Ishikawa (cell line): ENCODE measurements around the gene C14orf119.
A peak's percentile ranks its signal among the peaks of the same experiment; 100 is the strongest.

ENCODE experiments used
- CEBPB ChIP-seq: IDR thresholded peaks from 2 replicates; pipeline ENCODE4 v1.6.1; 2012
- CREB1 ChIP-seq: IDR thresholded peaks from 2 replicates; pipeline ENCODE4 v1.6.1; 2012; ENCODE audit warnings: low read depth
- EGR1 ChIP-seq: IDR thresholded peaks from 2 replicates; pipeline ENCODE4 v1.6.1; 2012
- EP300 ChIP-seq: IDR thresholded peaks from 2 replicates; pipeline ENCODE4 v1.6.1; 2012; ENCODE audit warnings: borderline replicate concordance
- FOXM1 ChIP-seq: IDR thresholded peaks from 2 replicates; pipeline ENCODE4 v1.6.1; 2012; ENCODE audit warnings: low read depth, borderline replicate concordance
- MAX ChIP-seq: IDR thresholded peaks from 2 replicates; pipeline ENCODE4 v1.6.1; 2012
- NFIC ChIP-seq: IDR thresholded peaks from 2 replicates; pipeline ENCODE4 v1.6.1; 2012
- RAD21 ChIP-seq: IDR thresholded peaks from 2 replicates; pipeline ENCODE4 v1.6.1; 2012; ENCODE audit warnings: low read depth
- REST ChIP-seq: IDR thresholded peaks from 2 replicates; pipeline ENCODE4 v1.6.1; 2012; ENCODE audit warnings: low read depth, mild to moderate bottlenecking
- TAF1 ChIP-seq: IDR thresholded peaks from 2 replicates; pipeline ENCODE4 v1.6.1; 2012; ENCODE audit warnings: low read depth, mild to moderate bottlenecking
- TCF12 ChIP-seq: IDR thresholded peaks from 2 replicates; pipeline ENCODE4 v1.6.1; 2012; ENCODE audit warnings: low read depth
- TEAD4 ChIP-seq: IDR thresholded peaks from 2 replicates; pipeline ENCODE4 v1.6.1; 2012
- USF1 ChIP-seq: IDR thresholded peaks from 2 replicates; pipeline ENCODE4 v1.6.1; 2012
- YY1 ChIP-seq: IDR thresholded peaks from 2 replicates; pipeline ENCODE4 v1.6.1; 2012; ENCODE audit warnings: low read depth
- ZBTB7A ChIP-seq: IDR thresholded peaks from 2 replicates; pipeline ENCODE4 v1.6.1; 2012; ENCODE audit warnings: low read depth

C14orf119 gene

GRCh38 chr14:23118506-23119362 is 23.4 kb downstream of the C14orf119 start, which contains the start of gene CEBPE:
Gene CEBPE (minus strand): TSS chr14:23119255. CDS start chr14:23119091, 164 bp downstream.
- TF ChIP-seq EP300 (no peak), TCF12 (no peak), CEBPB (no peak), NFIC (no peak), TAF1 (no peak), YY1 (no peak), REST (no peak), TEAD4 (no peak), USF1 (no peak), FOXM1 (no peak), MAX (no peak), ZBTB7A (no peak), RAD21 (no peak), CREB1 (no peak)

GRCh38 chr14:23119363-23120327 is 24.3 kb downstream of the C14orf119 start:
- no peak for TF ChIP-seq EP300
- TF ChIP-seq ZBTB7A = no peak
- no peak for TF ChIP-seq USF1

GRCh38 chr14:23120541-23121251 is 25.4 kb downstream of the C14orf119 start:
- TF ChIP-seq TCF12 (peak; percentile 29; the same call in 1 of the 2 replicates), TEAD4 (no peak), ZBTB7A (no peak), EP300 (no peak), TAF1 (no peak), RAD21 (peak; percentile 99), CEBPB (no peak), FOXM1 (no peak)

- TF ChIP-seq ZBTB7A (no peak), YY1 (no peak), EGR1 (no peak), TEAD4 (no peak), TAF1 (no peak), USF1 (no peak), REST (no peak), CEBPB (no peak), NFIC (no peak), MAX (no peak)
These were observed 26.1 kb downstream of the C14orf119 start for GRCh38 chr14:23121361-23121771.

- TF ChIP-seq FOXM1 = no peak
- TF ChIP-seq EGR1 = no peak
- TF ChIP-seq MAX = no peak
- TF ChIP-seq TEAD4 = no peak
- TF ChIP-seq ZBTB7A = no peak
- no peak for TF ChIP-seq EP300
- no peak for TF ChIP-seq RAD21
- TF ChIP-seq NFIC = no peak
- TF ChIP-seq CREB1 = no peak
- TF ChIP-seq REST = no peak
- no peak for TF ChIP-seq TCF12
- no peak for TF ChIP-seq CEBPB
- no peak for TF ChIP-seq TAF1
- TF ChIP-seq YY1 = no peak
- TF ChIP-seq USF1 = no peak
These were observed 26.8 kb downstream of the C14orf119 start for GRCh38 chr14:23122086-23122485.
